G401 (cell line): ENCODE measurements around the gene CDC42BPA. TPM values are rescaled to one million over a fixed set of nuclear protein-coding genes. Genes with fewer than 3 reads are reported as not detected.
A peak's percentile ranks its signal among the peaks of the same experiment; 100 is the strongest.

ENCODE experiments used
- DNase-seq: peaks from one replicate; pipeline ENCODE4 v3.0.0-alpha.2; 2015; ENCODE audit warnings: low spot score
- in situ Hi-C: cut with HindIII; loops from 2 replicates; pipeline ENCODE4 v1.10.0; 2016; ENCODE audit warnings: low sequenced_read_pairs, mixed read lengths
- total RNA-seq: library from RNA; depleted of rRNA; stranded (reverse); fragments of >200 nt; shearing (Covaris generic); gene quantifications from 2 replicates; pipeline ENCODE4 v1.2.3, GENCODE V29; 2014; rRNA removed

CDC42BPA gene
- total RNA-seq, 1 experiment from 2014 or later: 13.1 TPM

- peak; percentile 67 for DNase-seq
- in situ Hi-C loops: no loop called here
Measured at GRCh38 chr1:226946841-226947240, 371.5 kb downstream of the CDC42BPA start.

GRCh38 chr1:226946285-226946684 lies 372.0 kb downstream of the CDC42BPA start:
- in situ Hi-C loops: no loop called here
- no peak for DNase-seq

- DNase-seq: no peak
- in situ Hi-C loops: no loop called here
Measured at GRCh38 chr1:226945858-226946245, 372.4 kb downstream of the CDC42BPA start.

GRCh38 chr1:226945106-226945857 lies 373.0 kb downstream of the CDC42BPA start:
- peak; percentile 46 for DNase-seq
- in situ Hi-C loops: no loop called here

GRCh38 chr1:226943927-226944326 lies 374.4 kb downstream of the CDC42BPA start:
- DNase-seq: no peak
- in situ Hi-C loops: no loop called here

GRCh38 chr1:226943156-226943555 lies 375.1 kb downstream of the CDC42BPA start:
- DNase-seq: no peak
- in situ Hi-C loops: no loop called here

- DNase-seq: no peak
- in situ Hi-C loops: no loop called here
Measured at GRCh38 chr1:226942392-226942791, 375.9 kb downstream of the CDC42BPA start.

- in situ Hi-C loops: no loop called here
- no peak for DNase-seq
Measured at GRCh38 chr1:226940806-226941067, 377.6 kb downstream of the CDC42BPA start.

GRCh38 chr1:226940029-226940805 lies 378.1 kb downstream of the CDC42BPA start, which contains the start of gene COQ8A:
Gene COQ8A, plus strand, starts transcription at chr1:226940294. Its CDS starts 21,092 bp downstream, at chr1:226961386.
- in situ Hi-C loops: no loop called here
- peak; percentile 100 for DNase-seq

Other genes with a start within 250 kb of the CDC42BPA start
- 8.6 and 19.3 TPM in 2 replicates for gene ZNF678, start 245.1 kb upstream of the CDC42BPA start, total RNA-seq